Measurements from ENCODE around the gene MYO9A. TPM values are rescaled to one million over a fixed set of nuclear protein-coding genes. Genes with fewer than 3 reads are reported as not detected.

Gene MYO9A
- total RNA-seq, 4 donors from 2014 or later = 53.2 to 72.7 (median 57.2) TPM

GRCh38 chr15:72105111-72105510, 12.8 kb downstream of the MYO9A start:
- TF ChIP-seq, protein P1, sequence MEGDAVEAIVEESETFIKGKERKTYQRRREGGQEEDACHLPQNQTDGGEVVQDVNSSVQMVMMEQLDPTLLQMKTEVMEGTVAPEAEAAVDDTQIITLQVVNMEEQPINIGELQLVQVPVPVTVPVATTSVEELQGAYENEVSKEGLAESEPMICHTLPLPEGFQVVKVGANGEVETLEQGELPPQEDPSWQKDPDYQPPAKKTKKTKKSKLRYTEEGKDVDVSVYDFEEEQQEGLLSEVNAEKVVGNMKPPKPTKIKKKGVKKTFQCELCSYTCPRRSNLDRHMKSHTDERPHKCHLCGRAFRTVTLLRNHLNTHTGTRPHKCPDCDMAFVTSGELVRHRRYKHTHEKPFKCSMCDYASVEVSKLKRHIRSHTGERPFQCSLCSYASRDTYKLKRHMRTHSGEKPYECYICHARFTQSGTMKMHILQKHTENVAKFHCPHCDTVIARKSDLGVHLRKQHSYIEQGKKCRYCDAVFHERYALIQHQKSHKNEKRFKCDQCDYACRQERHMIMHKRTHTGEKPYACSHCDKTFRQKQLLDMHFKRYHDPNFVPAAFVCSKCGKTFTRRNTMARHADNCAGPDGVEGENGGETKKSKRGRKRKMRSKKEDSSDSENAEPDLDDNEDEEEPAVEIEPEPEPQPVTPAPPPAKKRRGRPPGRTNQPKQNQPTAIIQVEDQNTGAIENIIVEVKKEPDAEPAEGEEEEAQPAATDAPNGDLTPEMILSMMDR (IDR thresholded peaks at IDR 0.05; ENCODE audit: low read depth) = no peak

DNA sequence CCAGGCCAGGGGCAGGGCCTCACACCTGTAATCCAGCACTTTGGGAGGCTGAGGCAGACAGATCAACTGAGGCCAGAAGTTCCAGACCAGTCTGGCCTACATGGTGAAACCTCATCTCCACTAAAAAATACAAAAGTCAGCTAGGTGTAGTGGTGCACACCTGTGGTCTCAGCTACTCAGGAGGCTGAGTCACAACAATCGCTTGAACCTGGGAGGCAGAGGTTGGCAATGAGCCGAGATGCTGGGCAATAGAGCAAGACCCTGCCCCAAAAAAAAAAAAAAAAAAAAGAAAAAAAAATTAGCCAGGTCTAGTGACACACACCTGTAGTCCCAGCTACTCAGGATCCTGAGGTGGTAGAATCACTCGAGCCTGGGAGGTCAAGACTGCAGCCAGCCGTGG, 18.8 kb downstream of the MYO9A start:
- TF ChIP-seq, protein P1 (IDR thresholded peaks at IDR 0.05; ENCODE audit: low read depth) = no peak

DNA sequence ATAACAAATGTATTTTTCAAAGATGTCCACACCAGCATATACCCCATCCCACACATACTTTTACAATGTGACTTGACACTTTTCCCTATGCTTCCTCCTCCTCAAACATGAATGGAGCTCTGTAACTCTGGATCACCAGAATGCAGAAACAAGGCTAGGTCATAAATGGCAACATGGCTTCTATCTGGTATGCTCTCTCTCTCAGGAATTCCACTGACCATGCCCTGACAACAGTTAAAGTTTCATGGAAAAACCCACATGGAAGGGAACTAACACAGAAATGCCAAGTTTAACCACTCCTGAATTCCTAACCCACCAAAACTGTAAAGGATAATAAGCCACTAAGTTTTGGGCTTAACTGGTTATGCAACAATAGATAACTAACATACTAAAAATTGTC, 19.9 kb downstream of the MYO9A start:
- TF ChIP-seq, protein P1 (IDR thresholded peaks at IDR 0.05; ENCODE audit: low read depth) = no peak

DNA sequence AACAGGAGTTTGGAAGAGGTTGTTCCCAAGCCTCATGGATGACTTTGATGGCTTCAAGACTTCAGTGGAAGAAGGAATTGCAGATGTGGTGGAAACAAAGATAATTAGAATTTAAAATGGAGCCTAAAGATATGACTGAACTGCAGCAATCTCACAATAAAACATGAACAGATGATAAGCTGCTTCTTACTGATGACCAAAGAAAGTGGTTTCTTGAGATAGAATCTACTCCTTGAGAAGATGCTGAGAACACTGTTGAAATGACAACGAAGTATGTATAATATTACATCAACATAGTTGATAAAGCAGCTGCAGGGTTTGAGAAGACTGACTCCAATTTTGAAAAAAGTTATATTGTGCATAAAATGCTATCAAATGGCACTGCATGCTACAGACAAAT, 21.2 kb downstream of the MYO9A start:
- TF ChIP-seq, protein P1 (IDR thresholded peaks at IDR 0.05; ENCODE audit: low read depth) = no peak

GRCh38 chr15:72092691-72093090, 25.3 kb downstream of the MYO9A start:
- TF ChIP-seq, protein P1 (IDR thresholded peaks at IDR 0.05; ENCODE audit: low read depth) = no peak

- TF ChIP-seq, protein P1 (IDR thresholded peaks at IDR 0.05; ENCODE audit: low read depth) = no peak
Observed at GRCh38 chr15:72092006-72092405, 25.9 kb downstream of the MYO9A start.

- TF ChIP-seq, protein P1 (IDR thresholded peaks at IDR 0.05; ENCODE audit: low read depth) = no peak
Observed at GRCh38 chr15:72086920-72087648, 30.9 kb downstream of the MYO9A start.

Data from subcutaneous adipose tissue (tissue), 4 donors.